ENCODE results near the gene NNMT. TPM values are rescaled to one million over a fixed set of nuclear protein-coding genes. Genes with fewer than 3 reads are reported as not detected.

The NNMT gene
- total and polyA plus RNA-seq, 10 donors = 131 to 324 (median 229) TPM

DNA sequence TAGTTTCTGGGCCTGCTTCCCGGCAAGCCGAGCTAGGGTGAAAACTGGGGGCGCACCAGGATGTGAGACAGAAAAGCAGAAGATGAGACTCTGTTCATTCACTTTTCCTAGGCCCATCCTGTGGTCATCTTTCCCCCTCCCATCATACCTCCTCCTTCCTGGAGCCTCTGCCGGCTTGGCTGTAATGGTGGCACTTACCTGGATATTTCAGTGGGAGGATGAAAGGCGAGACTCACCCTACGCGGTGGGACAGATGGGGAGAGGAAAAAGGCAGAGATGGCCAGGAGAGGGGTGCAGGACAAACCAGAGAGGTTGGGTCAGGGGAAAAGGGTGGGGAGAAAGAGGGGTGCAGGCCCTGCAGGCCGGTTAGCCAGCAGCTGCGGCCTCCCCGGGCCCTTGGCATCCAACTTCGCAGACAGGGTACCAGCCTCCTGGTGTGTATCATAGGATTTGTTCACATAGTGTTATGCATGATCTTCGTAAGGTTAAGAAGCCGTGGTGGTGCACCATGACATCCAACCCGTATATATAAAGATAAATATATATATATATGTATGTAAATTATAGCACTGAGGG, 41.5 kb upstream of the NNMT start:
- TF ChIP-seq POLR2A (IDR thresholded peaks at IDR 0.05) = no peak
- peak; percentile 6 to 41 (median 13) for TF ChIP-seq POLR2AphosphoS5 (IDR thresholded peaks at IDR 0.05)
- intact Hi-C loops (cut with DNase I; ENCODE audit: low total_unique reads) = loop anchor here (10.0 kb wide), 1 partner anchor 60 kb away; no protein-coding TSS in a partner anchor
- Histone ChIP-seq H3K9me3 (no peaks in the 10 kb centered on the region), H3K27me3 (replicated peaks in 1 of 7) (no peaks in the 10 kb centered on the region), H3K4me1 (peaks cover 0 to 31% (median 18%) of the 10 kb centered on the region in 6 donors), H3K4me3 (no peak overlapping the region), H3K36me3 (peaks cover 0 to 64% (median 15%) of the 10 kb centered on the region in 6 donors), H3K27ac (no peak overlapping the region)
- WGBS, 5 donors = 90 to 97% (median 91%) methylated on average over 14 of the region's 14 CpGs
- no peak for DNase-seq

DNA sequence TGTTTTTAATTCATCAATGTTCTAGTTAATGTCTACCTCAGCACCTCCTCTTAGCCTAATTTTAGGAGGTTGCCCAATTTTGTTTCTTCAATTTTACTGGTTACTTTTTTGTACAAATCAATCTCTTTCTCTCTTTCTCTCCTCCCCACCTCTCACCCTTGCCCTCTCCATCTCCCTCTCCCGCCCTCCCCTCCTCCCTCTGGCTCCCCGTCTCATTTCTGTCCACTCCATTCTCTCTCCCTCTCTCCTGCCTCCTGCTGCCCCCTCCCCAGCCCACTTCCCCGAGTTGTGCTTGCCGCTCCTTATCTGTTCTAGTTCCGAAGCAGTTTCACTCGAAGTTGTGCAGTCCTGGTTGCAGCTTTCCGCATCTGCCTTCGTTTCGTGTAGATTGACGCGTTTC, 40.9 kb upstream of the NNMT start:
- no peaks in the 10 kb centered on the region for H3K9me3 ChIP-seq
- peaks cover 0 to 58% (median 10%) of the 10 kb centered on the region in 6 donors for H3K36me3 ChIP-seq
- H3K4me3 ChIP-seq = no peak overlapping the region
- DNase-seq = no peak
- 84 to 95% (median 92%) methylated on average over 11 of the region's 11 CpGs for WGBS, 5 donors
- TF ChIP-seq POLR2A (IDR thresholded peaks at IDR 0.05) (no peak), POLR2AphosphoS5 (IDR thresholded peaks at IDR 0.05) (no peak)
- TF ChIP-seq, protein P1, sequence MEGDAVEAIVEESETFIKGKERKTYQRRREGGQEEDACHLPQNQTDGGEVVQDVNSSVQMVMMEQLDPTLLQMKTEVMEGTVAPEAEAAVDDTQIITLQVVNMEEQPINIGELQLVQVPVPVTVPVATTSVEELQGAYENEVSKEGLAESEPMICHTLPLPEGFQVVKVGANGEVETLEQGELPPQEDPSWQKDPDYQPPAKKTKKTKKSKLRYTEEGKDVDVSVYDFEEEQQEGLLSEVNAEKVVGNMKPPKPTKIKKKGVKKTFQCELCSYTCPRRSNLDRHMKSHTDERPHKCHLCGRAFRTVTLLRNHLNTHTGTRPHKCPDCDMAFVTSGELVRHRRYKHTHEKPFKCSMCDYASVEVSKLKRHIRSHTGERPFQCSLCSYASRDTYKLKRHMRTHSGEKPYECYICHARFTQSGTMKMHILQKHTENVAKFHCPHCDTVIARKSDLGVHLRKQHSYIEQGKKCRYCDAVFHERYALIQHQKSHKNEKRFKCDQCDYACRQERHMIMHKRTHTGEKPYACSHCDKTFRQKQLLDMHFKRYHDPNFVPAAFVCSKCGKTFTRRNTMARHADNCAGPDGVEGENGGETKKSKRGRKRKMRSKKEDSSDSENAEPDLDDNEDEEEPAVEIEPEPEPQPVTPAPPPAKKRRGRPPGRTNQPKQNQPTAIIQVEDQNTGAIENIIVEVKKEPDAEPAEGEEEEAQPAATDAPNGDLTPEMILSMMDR (IDR thresholded peaks at IDR 0.05 in 8 of 11, conservative IDR thresholded peaks at IDR 0.05 in 3 of 11) = no peak
- H3K4me1 ChIP-seq = peaks cover 3 to 38% (median 22%) of the 10 kb centered on the region in 6 donors
- no peaks in the 10 kb centered on the region for H3K27me3 ChIP-seq (replicated peaks in 1 of 7)
- intact Hi-C loops (cut with DNase I; ENCODE audit: low total_unique reads) = loop anchor here (10.0 kb wide), 1 partner anchor 60 kb away; no protein-coding TSS in a partner anchor
- H3K27ac ChIP-seq = no peak overlapping the region

DNA sequence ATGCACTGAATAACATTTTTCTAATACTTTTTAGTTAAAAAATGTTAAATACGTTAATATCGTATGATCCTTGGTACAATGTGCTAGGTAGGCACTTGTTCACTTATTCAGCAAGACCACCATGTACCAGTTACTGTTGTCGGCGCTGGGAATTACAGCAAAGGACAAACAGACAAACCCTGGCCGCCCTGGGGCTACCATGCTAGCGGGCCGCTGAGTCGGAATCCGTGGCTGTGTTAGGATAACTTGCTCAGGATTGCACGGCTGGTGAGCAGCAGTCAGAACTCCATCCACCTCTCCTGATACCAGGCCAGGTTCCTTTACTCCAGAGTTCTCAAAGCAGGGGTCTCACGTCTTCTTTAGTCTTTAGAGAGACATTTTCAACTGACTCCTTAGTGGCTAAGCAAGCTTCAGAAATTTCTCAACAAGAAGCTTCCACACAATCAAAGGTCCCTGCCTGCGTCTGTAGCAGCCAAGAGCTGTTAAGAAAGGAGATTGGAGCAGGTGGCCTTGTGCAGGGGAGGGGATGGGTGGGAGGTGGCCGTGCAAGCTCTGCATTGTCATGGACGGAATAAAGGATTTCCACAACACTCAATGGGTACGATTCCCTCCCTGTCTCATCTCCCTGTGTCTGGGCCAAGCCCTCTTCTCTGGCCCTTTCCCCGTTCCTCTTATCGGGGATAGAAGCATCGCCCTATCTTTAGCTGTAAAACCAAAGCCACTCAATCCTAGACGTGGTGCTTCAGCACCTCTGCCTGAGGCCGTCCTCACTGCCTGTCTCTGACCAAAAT, 39.8 kb upstream of the NNMT start:
- 81 to 93% (median 90%) methylated on average over 20 of the region's 20 CpGs for WGBS, 5 donors
- Histone ChIP-seq H3K4me1 (peaks cover 4 to 49% (median 32%) of the 10 kb centered on the region in 6 donors), H3K36me3 (peaks cover 0 to 47% (median 0%) of the 10 kb centered on the region in 6 donors), H3K27ac (peak overlapping the region in 1 of 8 donors; percentile 63), H3K9me3 (no peaks in the 10 kb centered on the region), H3K4me3 (no peak overlapping the region), H3K27me3 (replicated peaks in 1 of 7) (no peaks in the 10 kb centered on the region)
- intact Hi-C loops (cut with DNase I; ENCODE audit: low total_unique reads) = loop anchor here (10.0 kb wide), 1 partner anchor 62 kb away; no protein-coding TSS in a partner anchor
- DNase-seq = no peak
- TF ChIP-seq, protein P1 (IDR thresholded peaks at IDR 0.05 in 8 of 11, conservative IDR thresholded peaks at IDR 0.05 in 3 of 11) = no peak
- no peak for TF ChIP-seq POLR2A (IDR thresholded peaks at IDR 0.05)
- no peak for TF ChIP-seq POLR2AphosphoS5 (IDR thresholded peaks at IDR 0.05)

DNA sequence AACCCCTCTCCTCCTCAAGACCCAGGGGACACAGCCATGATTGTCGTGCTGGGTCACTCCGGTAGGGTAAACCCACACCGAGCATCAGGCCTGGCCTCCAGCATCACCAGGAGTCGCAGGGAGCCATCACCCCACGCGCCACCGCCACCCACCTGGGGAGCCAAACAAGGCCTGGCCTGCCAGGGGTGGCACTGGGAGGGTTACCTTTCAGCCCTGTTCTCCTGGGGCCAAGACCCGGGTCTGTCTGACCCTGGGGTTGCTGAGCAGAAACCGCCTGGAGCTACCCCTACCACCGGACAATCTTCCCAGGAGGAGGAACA, 39.3 kb upstream of the NNMT start:
- no peak for DNase-seq
- Histone ChIP-seq H3K4me1 (peaks cover 4 to 49% (median 32%) of the 10 kb centered on the region in 6 donors), H3K27ac (peak overlapping the region in 1 of 8 donors; percentile 63), H3K36me3 (peaks cover 0 to 42% (median 0%) of the 10 kb centered on the region in 6 donors), H3K4me3 (no peak overlapping the region), H3K9me3 (no peaks in the 10 kb centered on the region), H3K27me3 (replicated peaks in 1 of 7) (no peaks in the 10 kb centered on the region)
- WGBS, 5 donors = 88 to 97% (median 95%) methylated on average over 10 of the region's 10 CpGs
- TF ChIP-seq, protein P1 (IDR thresholded peaks at IDR 0.05 in 8 of 11, conservative IDR thresholded peaks at IDR 0.05 in 3 of 11) = no peak
- TF ChIP-seq POLR2AphosphoS5 (IDR thresholded peaks at IDR 0.05) (peak; percentile 40 to 79 (median 62)), POLR2A (IDR thresholded peaks at IDR 0.05) (no peak)
- intact Hi-C loops (cut with DNase I; ENCODE audit: low total_unique reads) = loop anchor here (10.0 kb wide), 1 partner anchor 62 kb away; no protein-coding TSS in a partner anchor

All from spleen (tissue), 11 donors.